SH-SY5Y (cell line): Measurements from ENCODE around the gene ULK4.

Experiments used
- GATA2 ChIP-seq: IDR thresholded peaks from 2 replicates; pipeline ENCODE4 v1.6.1; 2011; ENCODE audit warnings: mild to moderate bottlenecking, low read depth, low read length
- GATA3 ChIP-seq: IDR thresholded peaks from 2 replicates; pipeline ENCODE4 v1.6.1; 2011; ENCODE audit warnings: low read depth, mild to moderate bottlenecking, low read length, moderate library complexity

DNA sequence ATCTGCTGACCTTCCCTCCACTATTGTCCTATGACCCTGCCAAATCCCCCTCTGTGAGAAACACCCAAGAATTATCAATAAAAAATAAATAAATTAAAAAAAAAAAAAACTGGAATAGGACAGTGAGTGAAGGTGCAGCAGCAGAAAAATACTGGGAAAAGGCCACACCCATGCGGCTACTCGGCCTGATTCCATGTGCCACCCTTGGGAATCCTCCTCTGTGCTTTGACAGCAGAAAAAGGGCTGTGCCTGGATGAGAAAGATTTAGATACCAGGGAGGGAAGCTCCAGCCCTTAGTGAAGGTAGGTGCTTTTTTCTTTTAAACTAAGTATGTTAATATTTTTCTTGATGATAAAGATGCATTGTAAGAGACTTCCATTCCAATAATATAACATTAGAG lies 654.8 kb downstream of the ULK4 start:
- TF ChIP-seq GATA3 = no peak
- TF ChIP-seq GATA2 = no peak
